Head of caudate nucleus (tissue), 42 donors: ENCODE data around the gene SYT1.
"Not testable (repeated sequence)": the region's sequence is repeated elsewhere in the genome, so short reads cannot be mapped to it uniquely, and the experiment has no call there.

Experiments used
- DNase-seq, 42 donors: peaks; one replicate each; pipeline versions ENCODE4 v3.0.0 to v3.0.0-alpha.2; 2020 to 2021; ENCODE audit warnings: mixed read lengths in 7 of 42
- intact Hi-C: fragments of 100-400 bp; cut with DNase I; formaldehyde crosslinking; loops from one replicate; pipeline ENCODE4 v1.15.0; 2022

The SYT1 gene

GRCh38 chr12:78963439-78964227 lies 99.1 kb downstream of the SYT1 start:
- DNase-seq: no peak
- intact Hi-C loops: no loop called here

GRCh38 chr12:78964521-78964920 lies 99.9 kb downstream of the SYT1 start:
- DNase-seq: no peak
- intact Hi-C loops: no loop called here

- no peak for DNase-seq
- intact Hi-C loops: no loop called here
Observed at GRCh38 chr12:78966062-78966461, 101.5 kb downstream of the SYT1 start.

GRCh38 chr12:78966926-78967325 lies 102.4 kb downstream of the SYT1 start:
- intact Hi-C loops: no loop called here
- DNase-seq: no peak

- DNase-seq: no peak
- intact Hi-C loops: no loop called here
Observed at GRCh38 chr12:78968226-78968625, 103.7 kb downstream of the SYT1 start.

- intact Hi-C loops: no loop called here
- no peak for DNase-seq
Observed at GRCh38 chr12:78970041-78970440, 105.5 kb downstream of the SYT1 start.

- intact Hi-C loops: no loop called here
- DNase-seq: no peak
Observed at GRCh38 chr12:78977304-78977867, 112.8 kb downstream of the SYT1 start.

- no peak for DNase-seq
- intact Hi-C loops: no loop called here
Observed at GRCh38 chr12:78994168-78994791, 129.7 kb downstream of the SYT1 start.

GRCh38 chr12:79000501-79000900 lies 135.9 kb downstream of the SYT1 start:
- intact Hi-C loops: no loop called here
- no peak for DNase-seq

- DNase-seq: no peak
- intact Hi-C loops: no loop called here
Observed at GRCh38 chr12:79001404-79001803, 136.8 kb downstream of the SYT1 start.

- DNase-seq: no peak
- intact Hi-C loops: no loop called here
Observed at GRCh38 chr12:79006306-79006705, 141.7 kb downstream of the SYT1 start.

- intact Hi-C loops: no loop called here
- no peak for DNase-seq
Observed at GRCh38 chr12:79008591-79008990, 144.0 kb downstream of the SYT1 start.

GRCh38 chr12:79012636-79013035 lies 148.1 kb downstream of the SYT1 start:
- intact Hi-C loops: no loop called here
- no peak for DNase-seq

- intact Hi-C loops: no loop called here
- no peak for DNase-seq
Observed at GRCh38 chr12:79016181-79016580, 151.6 kb downstream of the SYT1 start.

GRCh38 chr12:79019672-79020071 lies 155.1 kb downstream of the SYT1 start:
- no peak for DNase-seq
- intact Hi-C loops: no loop called here

GRCh38 chr12:79020106-79020505 lies 155.5 kb downstream of the SYT1 start:
- intact Hi-C loops: no loop called here
- no peak for DNase-seq

- intact Hi-C loops: no loop called here
Observed at GRCh38 chr12:79021021-79021420, 156.4 kb downstream of the SYT1 start.

GRCh38 chr12:79023261-79023660 lies 158.7 kb downstream of the SYT1 start:
- intact Hi-C loops: no loop called here
- DNase-seq: no peak

More at GRCh38 chr12:79021021-79021420, 156.4 kb downstream of the SYT1 start:
- no peak for DNase-seq

GRCh38 chr12:79023784-79024183 lies 159.2 kb downstream of the SYT1 start:
- DNase-seq: no peak

GRCh38 chr12:79033788-79034187 lies 169.2 kb downstream of the SYT1 start:
- intact Hi-C loops: no loop called here
- DNase-seq: no peak

More at GRCh38 chr12:79023784-79024183, 159.2 kb downstream of the SYT1 start:
- intact Hi-C loops: no loop called here

GRCh38 chr12:79044748-79045147 lies 180.2 kb downstream of the SYT1 start:
- intact Hi-C loops: not testable (repeated sequence)

More at GRCh38 chr12:79044748-79045147, 180.2 kb downstream of the SYT1 start:
- DNase-seq: not testable (repeated sequence)
